D721Med (cell line): Measurements from ENCODE around the gene SCFD2.
"Not testable (repeated sequence)": the region's sequence is repeated elsewhere in the genome, so short reads cannot be mapped to it uniquely, and the experiment has no call there.

Experiments
- DNase-seq: peaks from one replicate; pipeline ENCODE4 v3.0.0; 2011; ENCODE audit warnings: low spot score; ENCODE audit not compliant: insufficient read length
- FAIRE-seq: peaks from 2 replicates; lab custom pipeline; 2011; peaks lifted over from hg19 to GRCh38; lab: Jason Lieb, UNC
- CTCF ChIP-seq: IDR thresholded peaks from 2 replicates; pipeline ENCODE4 v1.5.1; 2012; ENCODE audit warnings: mild to moderate bottlenecking, control low read depth; ENCODE audit not compliant: insufficient read depth; ENCODE audit errors: missing control alignments

SCFD2 gene

DNA sequence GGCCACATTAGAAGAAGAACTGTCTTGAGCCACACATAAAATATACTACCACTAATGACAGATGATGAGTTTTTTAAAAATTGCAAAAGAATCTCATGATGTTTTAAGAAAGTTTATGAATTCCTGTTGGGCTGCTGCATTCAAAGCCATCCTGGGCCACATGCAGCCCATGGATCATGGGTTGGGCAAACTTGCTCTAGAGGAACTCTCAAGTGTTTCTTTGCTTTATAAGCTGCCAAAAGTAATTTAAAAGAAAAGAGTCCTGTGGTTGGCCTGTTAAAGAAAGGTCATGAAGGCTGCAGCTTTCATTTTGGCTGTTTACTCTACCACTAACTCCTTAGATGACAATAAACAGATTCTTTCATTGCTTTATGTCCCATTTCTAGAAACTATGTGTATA is 218.2 kb downstream of the SCFD2 start:
- FAIRE-seq: no peak
- no peak for TF ChIP-seq CTCF
- no peak for DNase-seq

GRCh38 chr4:53147197-53147596 is 218.7 kb downstream of the SCFD2 start:
- FAIRE-seq: no peak
- no peak for DNase-seq
- TF ChIP-seq CTCF: no peak

DNA sequence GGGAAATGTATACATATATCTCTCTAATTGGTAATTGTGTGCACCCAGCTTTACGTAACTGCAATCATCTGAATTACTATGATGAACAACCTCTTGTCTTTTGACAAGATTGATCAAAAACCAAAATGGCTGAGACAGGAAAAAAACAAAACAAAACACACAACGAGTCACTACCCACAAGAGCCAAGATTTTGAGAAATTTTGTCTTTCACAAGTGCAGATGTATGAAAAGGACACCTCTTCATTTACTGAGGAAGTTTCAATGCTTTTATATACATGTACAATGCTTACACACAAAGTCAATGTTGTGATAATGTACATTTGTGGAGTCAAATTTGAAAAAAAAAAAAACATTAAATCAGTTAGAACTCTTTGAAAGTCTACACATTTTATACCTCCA is 224.6 kb downstream of the SCFD2 start:
- FAIRE-seq: no peak
- DNase-seq: no peak
- TF ChIP-seq CTCF: no peak

DNA sequence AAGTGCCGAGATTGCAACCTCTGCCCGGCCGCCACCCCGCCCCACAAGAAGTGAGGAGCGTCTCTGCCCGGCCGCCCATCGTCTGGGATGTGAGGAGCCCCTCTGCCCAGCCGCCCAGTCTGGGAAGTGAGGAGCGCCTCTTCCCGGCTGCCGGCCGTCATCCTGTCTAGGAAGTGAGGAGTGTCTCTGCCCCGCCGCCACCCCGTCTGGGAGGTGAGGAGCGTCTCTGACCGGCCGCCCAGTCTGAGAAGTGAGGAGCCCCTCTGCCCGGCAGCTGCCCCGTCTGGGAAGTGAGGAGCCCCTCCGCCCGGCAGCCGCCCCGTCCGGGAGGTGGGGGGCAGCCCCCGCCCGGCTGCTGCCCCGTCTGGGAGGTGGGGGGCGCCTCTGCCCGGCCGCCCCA is 226.6 kb downstream of the SCFD2 start:
- not testable (repeated sequence) for FAIRE-seq, DNase-seq

DNA sequence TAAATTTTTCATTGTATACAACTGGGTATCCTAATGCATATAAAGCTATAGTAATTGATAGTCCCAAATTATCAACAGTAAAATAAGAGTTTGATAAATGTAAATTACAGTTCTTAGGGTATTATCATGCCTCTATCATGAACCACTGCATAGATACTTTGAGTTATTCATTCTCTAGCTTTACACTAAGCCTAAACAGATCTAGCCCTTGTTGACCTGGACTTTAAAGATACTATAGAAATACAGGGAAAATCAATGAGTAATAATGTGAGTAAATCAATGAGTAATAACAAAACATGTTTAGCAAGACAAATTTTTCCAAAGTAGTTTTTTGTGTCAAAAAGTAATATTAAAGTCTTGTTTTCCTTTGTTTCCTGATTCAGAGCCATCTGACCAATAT is 228.4 kb downstream of the SCFD2 start:
- no peak for TF ChIP-seq CTCF
- FAIRE-seq: no peak
- no peak for DNase-seq

DNA sequence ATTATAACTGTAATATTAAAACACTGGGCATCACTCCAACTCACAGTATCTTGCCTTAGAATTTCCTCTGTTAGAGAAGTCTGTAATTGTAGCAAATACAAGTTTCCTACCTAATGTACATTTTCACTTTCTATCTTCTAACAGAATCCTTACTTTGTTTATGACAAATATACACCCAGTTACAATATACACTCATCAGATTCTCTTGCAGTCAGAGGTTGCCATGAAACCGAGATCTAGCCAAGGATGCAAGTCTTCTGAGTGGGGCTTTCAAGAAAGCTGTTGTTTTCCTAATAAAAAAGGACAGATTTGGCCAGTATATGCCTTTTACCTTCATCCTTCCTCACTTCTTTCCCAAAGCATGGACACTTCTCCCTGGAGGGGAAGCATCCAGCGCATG is 228.9 kb downstream of the SCFD2 start:
- TF ChIP-seq CTCF: no peak
- DNase-seq (no peak), FAIRE-seq (no peak)

- DNase-seq: no peak
- no peak for TF ChIP-seq CTCF
- no peak for FAIRE-seq
Measured at GRCh38 chr4:53132132-53132891, 233.5 kb downstream of the SCFD2 start.
